Endothelial cell of umbilical vein (primary cell): ENCODE measurements around the gene DUSP8. TPM values are rescaled to one million over a fixed set of nuclear protein-coding genes. Genes with fewer than 3 reads are reported as not detected.

Experiments used
- BruUV-seq: library from RNA; stranded (reverse); fragments of 400-500 nt; replicated peaks from 2 replicates; lab custom pipeline; 2021; lab: Mats Ljungman, UMichigan
- CTCF ChIA-PET: fragments of 300-600, 350-600 bp; sonication (Branson Sonifier 250); formaldehyde crosslinking; loops from one replicate; lab custom pipeline; 2021; ENCODE audit warnings: antibody characterized with exemption, inconsistent platforms; lab: Charles Lee
- POLR2A ChIA-PET: fragments of 300-600, 350-600 bp; sonication (Branson Sonifier 250); formaldehyde crosslinking; loops from one replicate; lab custom pipeline; 2021; ENCODE audit warnings: antibody characterized with exemption, inconsistent platforms; lab: Charles Lee
- DNase-seq: peaks from one replicate; pipeline ENCODE4 v3.0.0-alpha.2; 2011; ENCODE audit warnings: low read depth, low spot score
- FAIRE-seq: peaks from 2 replicates; lab custom pipeline; 2011; peaks lifted over from hg19 to GRCh38; lab: Jason Lieb, UNC
- H2AFZ ChIP-seq: 2 replicates; pipeline ENCODE4 v1.6.0; 2012; ENCODE audit warnings: low read depth, low read length, control low read depth, inconsistent platforms
- H3K27ac ChIP-seq: 2 replicates; pipeline ENCODE4 v1.5.1; 2011; ENCODE audit warnings: low read depth, mild to moderate bottlenecking, control low read depth, low read length, moderate library complexity; ENCODE audit not compliant: insufficient read depth
- H3K27me3 ChIP-seq, 2 experiments: 2 replicates each; pipeline versions ENCODE4 v1.6.0 to v1.6.1; 2011; ENCODE audit warnings: low read length in 2 of 2, mixed read lengths in 1 of 2; ENCODE audit not compliant: control insufficient read depth in 2 of 2, insufficient read depth in 2 of 2
- H3K36me3 ChIP-seq, 2 experiments: 2 replicates in 1 of 2; 3 replicates in 1 of 2; pipeline ENCODE4 v1.5.1; 2011; ENCODE audit warnings: low read length in 2 of 2, mild to moderate bottlenecking in 1 of 2, moderate library complexity in 1 of 2; ENCODE audit not compliant: control insufficient read depth in 2 of 2, insufficient read depth in 2 of 2; ENCODE audit errors: extremely low read depth in 1 of 2
- H3K4me1 ChIP-seq: 3 replicates; pipeline ENCODE4 v1.5.1; 2011; ENCODE audit warnings: mild to moderate bottlenecking, low read length; ENCODE audit not compliant: control insufficient read depth, insufficient read depth; ENCODE audit errors: extremely low read depth
- H3K4me2 ChIP-seq: 2 replicates; pipeline ENCODE4 v1.6.1; 2011; ENCODE audit warnings: low read length, control low read depth, mixed read lengths; ENCODE audit not compliant: insufficient read depth
- H3K4me3 ChIP-seq, 3 experiments: fragments of 200-600 bp in 1 of 3; sonication (generic), shearing (Covaris generic) in 1 of 3; replicated peaks in 1 of 3; 2 replicates each; pipeline ENCODE4 v1.5.1; 2011 to 2016; ENCODE audit warnings: control low read depth in 3 of 3, low read length in 3 of 3, mild to moderate bottlenecking in 2 of 3, inconsistent platforms in 1 of 3, low read depth in 1 of 3, moderate library complexity in 1 of 3; ENCODE audit not compliant: insufficient read depth in 1 of 3
- H3K79me2 ChIP-seq: 2 replicates; pipeline ENCODE4 v1.6.0; 2012; ENCODE audit warnings: low read length, inconsistent platforms; ENCODE audit not compliant: control insufficient read depth, insufficient read depth
- H3K9ac ChIP-seq: replicated peaks from 2 replicates; pipeline ENCODE3; 2011; ENCODE audit warnings: low read length, control low read depth; ENCODE audit not compliant: insufficient read depth; ENCODE audit errors: extremely low read depth
- H3K9me1 ChIP-seq: replicated peaks from 3 replicates; pipeline ENCODE4 v1.6.0; 2011; ENCODE audit warnings: mild to moderate bottlenecking, low read length; ENCODE audit not compliant: control insufficient read depth, insufficient read depth; ENCODE audit errors: extremely low read depth
- H3K9me3 ChIP-seq: replicated peaks from 2 replicates; pipeline ENCODE4 v1.5.1; 2012; ENCODE audit warnings: low read length, inconsistent platforms; ENCODE audit not compliant: control insufficient read depth, insufficient read depth
- H4K20me1 ChIP-seq: replicated peaks from 2 replicates; pipeline ENCODE3; 2011; ENCODE audit warnings: mild to moderate bottlenecking, low read length; ENCODE audit not compliant: control insufficient read depth, insufficient read depth; ENCODE audit errors: extremely low read depth
- CTCF ChIP-seq, 2 donors: IDR thresholded peaks; 1 replicate in 1 of 2; 2 replicates in 1 of 2; pipeline ENCODE4 v1.5.1; 2011; ENCODE audit warnings: low read length in 2 of 2, mild to moderate bottlenecking in 2 of 2, moderate library complexity in 2 of 2, control low read depth in 1 of 2, inconsistent platforms in 1 of 2, low read depth in 1 of 2; ENCODE audit not compliant: insufficient read depth in 1 of 2; ENCODE audit errors: extremely low read depth in 1 of 2
- EZH2 ChIP-seq: IDR thresholded peaks from 2 replicates; pipeline ENCODE4 v1.6.1; 2012; ENCODE audit warnings: borderline replicate concordance, low read depth, mild to moderate bottlenecking, moderate library complexity, low read length, inconsistent platforms; ENCODE audit not compliant: severe bottlenecking
- POLR2A ChIP-seq: IDR thresholded peaks from 2 replicates; pipeline ENCODE4 v1.6.1; 2012; ENCODE audit warnings: low read depth, mild to moderate bottlenecking, control low read depth, low read length
- dilution Hi-C: fragments of 300-500 bp; cut with MboI; formaldehyde crosslinking; loops from one replicate; pipeline ENCODE4 v1.15.0; 2019; ENCODE audit warnings: low sequenced_read_pairs; ENCODE audit not compliant: extremely low pct_ligation_motif_present
- intact Hi-C: fragments of 100-400 bp; cut with micrococcal nuclease; formaldehyde crosslinking; loops from one replicate; pipeline ENCODE4 v1.10.0; 2022
- polyA plus RNA-seq, 4 experiments: library from polyadenylated mRNA; depleted of rRNA in 3 of 4; stranded (reverse) in 3 of 4; unstranded in 1 of 4; fragments of >200 nt; gene quantifications; 2 replicates each; pipeline versions ENCODE4 v1.2.1 to v1.2.3, GENCODE V29; 2011 to 2012; ENCODE audit warnings: missing spikeins in 1 of 4
- total RNA-seq: library from RNA; stranded (reverse); gene quantifications from 2 replicates; pipeline ENCODE4 v1.2.3, GENCODE V29; 2021
- TF ChIP-seq, protein P1 (sequence below): IDR thresholded peaks from 2 replicates; pipeline ENCODE4 v1.6.1; 2011; ENCODE audit not compliant: insufficient read depth, insufficient read length

Gene DUSP8
- total and polyA plus RNA-seq, 2 donors (not counting 3 experiments of a cell fraction or from before 2014, with no cell fraction given) = 4.6 to 5.9 TPM

- peak overlapping the region; percentile 38 for H3K9ac ChIP-seq
- BruUV-seq = no TSS peak
- peak overlapping the region in 1 of 3 experiments; percentile 26 for H3K4me3 ChIP-seq
- DNase-seq (no peak), FAIRE-seq (no peak)
- ChIA-PET POLR2A (no interaction called here), CTCF (interaction anchor here (2.5 kb wide), 1 partner anchor 25 kb away, joined by 14 read pairs; no protein-coding TSS in a partner anchor)
- dilution Hi-C loops = no loop called here
- no peak overlapping the region for H3K4me2 ChIP-seq
- no peaks in the 10 kb centered on the region for H3K9me1 ChIP-seq
- H3K79me2 ChIP-seq = no peaks in the 10 kb centered on the region
- TF ChIP-seq POLR2A (no peak), EZH2 (no peak), CTCF (IDR thresholded peaks at IDR 0.05; ENCODE audit: extremely low read depth in 1 of 2, insufficient read depth in 1 of 2, low read depth in 1 of 2, low read length in 2 of 2) (no peak)
- TF ChIP-seq, protein P1, sequence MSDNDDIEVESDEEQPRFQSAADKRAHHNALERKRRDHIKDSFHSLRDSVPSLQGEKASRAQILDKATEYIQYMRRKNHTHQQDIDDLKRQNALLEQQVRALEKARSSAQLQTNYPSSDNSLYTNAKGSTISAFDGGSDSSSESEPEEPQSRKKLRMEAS = no peak
- peaks cover 10 to 16% of the 10 kb centered on the region in 2 experiments for H3K27me3 ChIP-seq
- peaks cover 5% of the 10 kb centered on the region for H3K4me1 ChIP-seq
- no peaks in the 10 kb centered on the region for H3K9me3 ChIP-seq
- no peaks in the 10 kb centered on the region for H4K20me1 ChIP-seq
- H2AFZ ChIP-seq = no peak overlapping the region
- H3K36me3 ChIP-seq = no peaks in the 10 kb centered on the region
- no peak overlapping the region for H3K27ac ChIP-seq
- intact Hi-C loops = loop anchor here (5.0 to 10.0 kb wide), 3 partner anchors 34 to 309 kb away; partner anchors contain the start of gene TOLLIP
Measured at GRCh38 chr11:1571760-1572196, 293 bp downstream of the DUSP8 start.
